Activated CD8-positive, alpha-beta memory T cell treated with anti-CD3 and anti-CD28 coated beads for 1 hour (primary cell): ENCODE measurements around the gene PMS2.
"Not testable (repeated sequence)": the region's sequence is repeated elsewhere in the genome, so short reads cannot be mapped to it uniquely, and the experiment has no call there.

Experiments
- DNase-seq, 2 donors: peaks; one replicate each; pipeline ENCODE4 v3.0.0-alpha.2; 2020; ENCODE audit warnings: low read depth in 1 of 2; ENCODE audit errors: extremely low read depth in 1 of 2

The PMS2 gene

DNA sequence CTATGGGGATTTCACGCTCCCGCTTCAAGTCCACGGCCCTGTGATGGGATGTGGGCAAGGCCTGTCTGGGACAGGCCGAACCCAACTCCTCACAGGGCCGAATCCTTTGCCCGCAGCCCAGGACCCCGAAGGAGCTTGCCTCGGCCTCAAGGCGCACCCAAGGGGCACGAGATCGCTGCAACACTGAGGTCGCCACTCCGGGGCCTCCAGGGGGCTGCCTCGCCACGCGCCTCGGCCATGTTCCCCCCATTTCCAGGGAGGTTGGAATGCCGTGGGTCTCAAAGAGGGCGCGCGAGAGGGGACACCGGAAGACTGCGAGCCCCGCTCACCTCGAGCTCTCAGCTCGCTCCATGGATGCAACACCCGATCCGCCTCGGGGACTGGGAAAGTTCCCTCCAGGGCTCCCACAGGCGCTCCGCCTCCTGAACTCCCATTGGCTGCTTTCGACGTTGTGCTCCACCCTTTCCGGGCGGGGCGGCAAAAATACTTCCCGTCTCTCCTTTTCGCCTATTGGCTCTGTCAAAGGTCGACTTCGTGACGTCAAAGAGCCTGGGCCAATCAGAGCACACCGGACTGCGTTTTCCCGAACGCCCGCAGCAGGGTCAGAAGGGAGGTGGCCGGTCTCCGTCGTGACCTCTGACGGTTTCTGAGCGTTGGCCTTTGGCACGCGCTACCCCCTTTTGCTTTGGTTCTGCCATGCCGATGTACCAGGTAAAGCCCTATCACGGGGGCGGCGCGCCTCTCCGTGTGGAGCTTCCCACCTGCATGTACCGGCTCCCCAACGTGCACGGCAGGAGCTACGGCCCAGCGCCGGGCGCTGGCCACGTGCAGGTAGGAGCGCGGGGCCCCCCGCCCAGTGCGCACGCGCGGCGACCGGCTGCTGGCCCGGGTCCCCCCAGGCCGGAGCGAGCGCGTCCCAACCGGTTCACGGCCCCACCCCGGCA lies at the start of gene PMS2, which contains the start of gene AIMP2:
TSS of gene PMS2 (minus strand) at position 382 of the 944 bp plus-strand sequence. CDS start at position 352, 30 bp downstream.
TSS of gene AIMP2 (plus strand) at position 605 of the 944 bp plus-strand sequence. CDS start at position 697, 92 bp downstream.
- DNase-seq: peak; percentile 93 to 94

- no peak for DNase-seq
Observed at GRCh38 chr7:6057316-6058129, 48.7 kb upstream of the PMS2 start.

DNA sequence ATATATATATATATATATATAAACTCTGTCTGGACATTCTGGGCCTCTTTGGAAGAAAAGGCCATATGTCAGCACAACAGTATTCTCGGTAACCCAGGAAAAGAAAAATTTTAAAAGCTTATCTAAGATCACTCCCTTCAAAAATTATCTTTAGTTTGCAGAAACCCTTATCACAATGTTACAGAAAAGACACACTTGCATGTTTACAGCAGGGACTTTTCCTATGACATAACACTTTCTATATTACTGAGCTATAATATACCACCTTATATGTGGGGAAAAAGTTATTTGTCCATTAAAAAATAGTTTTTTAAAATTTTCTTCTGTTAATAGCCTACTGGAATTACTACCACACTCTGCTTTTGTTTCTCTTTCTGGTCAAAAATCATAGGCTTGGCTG lies 47.8 kb upstream of the PMS2 start:
- no peak for DNase-seq

GRCh38 chr7:6051185-6051584 lies 42.3 kb upstream of the PMS2 start:
- DNase-seq: not testable (repeated sequence)

DNA sequence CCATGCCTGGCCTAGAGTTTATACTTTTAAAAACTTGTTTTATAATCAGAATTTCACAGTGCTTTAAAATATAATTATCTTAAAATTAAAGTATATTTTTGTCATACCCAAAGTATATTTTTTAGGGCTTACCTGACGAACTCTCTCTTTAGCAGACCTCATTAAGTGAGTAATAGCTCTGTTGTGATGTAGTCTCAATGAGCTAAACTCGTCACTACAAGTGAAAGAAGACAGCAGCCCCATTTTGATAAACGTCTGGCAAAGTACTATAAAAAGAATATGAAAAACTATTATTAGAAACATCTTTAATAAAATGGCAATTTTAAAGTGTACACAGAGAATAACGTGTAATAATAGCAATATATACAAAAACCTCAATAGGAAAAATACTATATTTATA lies 40.9 kb upstream of the PMS2 start:
- no peak for DNase-seq

DNA sequence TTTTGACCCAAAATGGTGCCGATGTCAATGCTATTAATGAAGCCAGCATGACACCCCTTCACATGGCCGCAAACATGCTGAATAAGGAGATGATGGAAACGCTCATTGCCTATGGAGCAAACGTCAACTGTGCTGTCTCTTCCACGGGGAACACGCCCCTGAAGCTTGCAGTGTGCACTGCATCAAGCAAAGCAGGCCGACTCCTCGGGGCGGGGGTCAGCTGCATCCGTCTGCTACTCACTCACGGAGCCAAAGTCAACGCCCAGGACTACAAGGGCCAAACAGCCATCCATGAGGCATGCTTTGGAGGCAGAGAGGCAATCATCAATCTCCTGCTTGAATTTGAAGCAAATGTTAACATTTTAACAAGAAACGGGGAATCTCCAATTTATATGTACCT lies 26.8 kb upstream of the PMS2 start:
- DNase-seq: no peak

- DNase-seq: no peak
Observed at GRCh38 chr7:6035165-6035564, 26.3 kb upstream of the PMS2 start.

GRCh38 chr7:6032641-6033040 lies 23.8 kb upstream of the PMS2 start:
- no peak for DNase-seq

GRCh38 chr7:6032167-6032566 lies 23.3 kb upstream of the PMS2 start:
- DNase-seq: no peak

DNA sequence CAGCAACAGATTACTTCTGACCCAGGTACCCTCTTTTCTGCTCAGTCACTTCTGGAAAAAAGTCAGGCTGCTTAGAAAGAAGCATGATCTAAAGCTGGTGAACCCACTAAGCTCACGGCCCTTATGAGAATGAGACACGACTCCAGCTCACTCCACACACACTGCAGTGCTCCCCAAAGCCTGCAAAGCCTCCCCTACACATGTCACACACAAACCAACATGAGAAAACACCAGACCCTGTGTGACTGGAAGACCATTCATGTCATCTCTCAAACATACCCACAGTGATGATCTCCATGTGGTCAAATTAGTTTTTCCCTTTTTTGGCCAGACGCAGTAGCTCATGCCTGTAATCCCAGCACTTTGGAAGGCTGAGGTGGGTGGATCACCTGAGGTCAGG lies 22.7 kb upstream of the PMS2 start:
- DNase-seq: no peak

DNA sequence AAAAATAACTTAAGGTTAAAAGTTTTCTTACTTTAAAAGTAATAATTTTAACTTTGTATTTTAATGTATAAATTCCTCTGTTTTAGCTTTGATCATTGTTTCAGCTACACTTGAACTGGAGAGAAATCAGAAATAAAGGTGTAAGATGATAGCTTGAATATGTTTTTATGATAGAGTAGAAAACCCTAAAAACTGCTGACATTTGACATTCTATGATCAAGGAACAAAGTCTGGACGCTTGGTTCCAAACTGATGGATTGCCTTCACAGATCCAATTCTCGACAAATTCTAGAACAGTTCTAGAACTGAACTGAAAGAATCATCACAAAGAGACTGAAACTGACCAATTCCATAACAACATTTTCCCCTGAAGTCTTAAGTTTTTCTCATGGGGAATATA lies 22.1 kb upstream of the PMS2 start, which contains the start of gene ANKRD61:
TSS of gene ANKRD61 (plus strand) at position 389 of the 400 bp plus-strand sequence. CDS start at position 389, 0 bp downstream.
- DNase-seq: no peak

DNA sequence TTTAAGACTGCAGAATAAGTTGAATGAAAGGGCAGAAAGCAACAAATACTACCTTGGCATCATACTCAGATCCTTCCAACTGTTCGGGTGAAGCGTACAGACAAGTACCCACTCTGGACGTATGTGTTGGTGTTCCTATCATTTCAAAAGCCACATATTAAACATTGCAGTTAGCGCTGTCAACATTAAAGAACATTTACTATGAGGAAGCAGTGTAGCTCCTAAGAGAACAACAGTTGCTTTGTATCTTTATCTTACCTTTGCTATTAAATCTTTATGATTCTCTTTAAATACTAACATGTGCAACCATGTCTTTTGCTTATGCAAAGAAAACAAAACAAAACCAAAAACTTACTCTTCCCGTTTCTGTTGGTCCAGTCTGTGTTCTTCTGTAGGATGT lies 19.7 kb upstream of the PMS2 start:
- DNase-seq: no peak

- DNase-seq: no peak
Observed at GRCh38 chr7:6027806-6028365, 19.0 kb upstream of the PMS2 start.

GRCh38 chr7:6026820-6027311 lies 18.0 kb upstream of the PMS2 start:
- no peak for DNase-seq

GRCh38 chr7:6026011-6026819 lies 17.4 kb upstream of the PMS2 start:
- peak; percentile 40 to 42 for DNase-seq

DNA sequence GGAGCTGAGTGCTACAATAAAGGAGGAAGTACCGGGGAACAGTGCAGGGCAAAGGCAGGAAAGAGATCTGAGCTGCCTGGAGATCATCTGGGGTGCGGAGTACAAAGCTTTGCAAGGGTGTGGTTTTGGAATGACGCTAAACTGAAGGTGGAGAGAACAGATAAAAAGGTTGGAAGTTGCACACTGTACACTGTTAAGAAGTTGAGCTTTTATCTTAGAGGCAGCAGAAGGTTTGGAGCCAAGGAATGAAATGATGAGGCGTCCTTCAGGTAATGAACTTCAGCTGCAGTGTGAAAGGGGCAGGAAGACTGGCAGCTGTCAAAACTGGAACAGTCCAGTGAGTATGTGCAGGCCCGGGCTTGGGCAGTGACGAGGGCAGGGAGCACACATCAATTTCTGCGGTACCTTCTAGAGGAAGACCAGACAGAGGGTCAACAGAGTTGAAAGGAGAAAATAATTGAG lies 15.2 kb upstream of the PMS2 start:
- no peak for DNase-seq

- no peak for DNase-seq
Observed at GRCh38 chr7:6022707-6023106, 13.9 kb upstream of the PMS2 start.

DNA sequence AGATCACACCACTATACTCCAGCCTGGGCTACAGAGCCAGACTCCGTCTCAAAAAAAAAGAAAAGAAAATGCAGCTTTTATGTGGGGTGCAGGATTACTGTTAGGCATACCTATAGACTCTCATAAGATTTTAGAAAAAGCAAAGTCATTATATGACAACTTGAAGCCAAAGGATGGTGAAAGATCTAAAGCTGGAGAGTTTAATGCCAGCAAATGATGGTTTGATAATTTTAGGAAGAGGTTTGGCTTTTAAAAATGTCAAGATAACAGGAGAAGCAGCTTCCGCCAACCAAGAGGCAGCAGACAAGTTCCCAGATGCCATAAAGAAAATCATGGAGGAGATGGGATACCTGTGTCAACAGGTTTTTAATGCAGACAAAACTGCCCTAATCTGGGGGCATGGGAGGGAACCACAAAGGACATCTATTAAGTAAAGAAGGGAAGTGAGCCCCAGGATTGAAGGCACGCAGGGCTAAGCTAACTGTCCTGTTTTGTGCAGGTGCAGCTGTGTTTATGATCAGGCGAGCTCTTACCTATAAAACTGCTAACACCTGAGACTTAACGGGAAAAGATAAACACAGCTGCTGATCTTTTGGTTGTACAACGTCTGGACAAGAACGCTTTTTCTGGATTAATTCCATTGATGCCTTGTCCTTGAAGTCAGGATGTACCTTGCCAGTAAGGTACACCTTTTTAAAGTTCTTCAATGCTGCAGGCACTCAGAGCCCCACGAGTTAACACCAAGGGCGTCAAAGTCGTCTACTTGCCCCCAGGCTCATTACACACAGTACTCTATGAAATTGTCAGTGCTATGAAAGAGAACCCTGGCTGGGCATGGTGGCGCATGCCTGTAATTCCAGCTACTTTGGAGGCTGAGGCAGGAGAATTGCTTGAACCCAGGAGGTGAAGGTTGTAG lies 11.8 kb upstream of the PMS2 start:
- no peak for DNase-seq

DNA sequence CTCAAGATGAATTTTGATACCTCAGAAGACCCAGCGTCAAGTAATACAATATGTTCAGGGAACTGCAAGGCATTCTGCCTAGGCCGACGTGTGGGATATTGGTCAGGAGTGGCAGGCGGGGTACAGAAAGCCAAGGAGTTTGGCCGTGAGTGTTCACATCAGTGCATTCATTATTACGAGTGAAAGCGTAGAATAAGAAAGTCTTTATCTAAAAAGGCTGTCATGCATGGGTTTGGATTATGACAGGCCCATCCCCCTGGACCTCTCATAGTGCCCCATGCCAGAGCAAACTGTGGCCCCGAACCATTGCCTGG lies 7.8 kb upstream of the PMS2 start:
- DNase-seq: no peak
